H1 (cell line): ENCODE results near the gene IP6K3. TPM values are rescaled to one million over a fixed set of nuclear protein-coding genes. Genes with fewer than 3 reads are reported as not detected.

Source experiments
- BCL11A ChIP-seq, 2 experiments: IDR thresholded peaks; one replicate each; pipeline ENCODE4 v1.6.1; 2011; ENCODE audit warnings: low read depth in 2 of 2, low read length in 2 of 2, mild to moderate bottlenecking in 2 of 2
- FOSL1 ChIP-seq: IDR thresholded peaks from 2 replicates; pipeline ENCODE4 v1.6.1; 2011; ENCODE audit warnings: mild to moderate bottlenecking, low read depth, low read length, moderate library complexity; ENCODE audit not compliant: insufficient read depth
- KDM4A ChIP-seq: IDR thresholded peaks from one replicate; pipeline ENCODE4 v1.7.1; 2012; ENCODE audit warnings: low read depth, mild to moderate bottlenecking, moderate library complexity, low read length, inconsistent platforms; ENCODE audit not compliant: severe bottlenecking
- SRF ChIP-seq: IDR thresholded peaks from 2 replicates; pipeline ENCODE4 v1.6.1; 2011; ENCODE audit warnings: mild to moderate bottlenecking, low read depth, low read length, moderate library complexity
- TCF12 ChIP-seq: IDR thresholded peaks from 2 replicates; pipeline ENCODE4 v1.6.1; 2011; ENCODE audit warnings: low read depth, mild to moderate bottlenecking, low read length
- polyA plus RNA-seq, 7 experiments: library from polyadenylated mRNA; depleted of rRNA in 3 of 7; stranded (reverse) in 5 of 7; unstranded in 2 of 7; fragments of >200 nt in 5 of 7; fragments of 200-250 nt in 2 of 7; gene quantifications; 1 replicate in 5 of 7; 2 replicates in 1 of 7; 4 replicates in 1 of 7; pipeline versions ENCODE4 v1.2.1 to v1.2.3, GENCODE V29; 2011 to 2013; ENCODE audit warnings: missing spikeins in 2 of 7, mixed read lengths in 2 of 7
- total RNA-seq: library from RNA; stranded (reverse); fragmentation: NEBNext Ultra II Directional; extraction: Animal tissue kit (Norgen Biotek cat#: 25700); gene quantifications from 2 replicates; pipeline ENCODE4 v1.2.1, GENCODE V29; 2021

IP6K3 gene
- total and polyA plus RNA-seq, 2 of the 8 experiments (the other 6 are each of a cell fraction or from before 2014, with no cell fraction given) = 0.22 to 0.73 TPM

DNA sequence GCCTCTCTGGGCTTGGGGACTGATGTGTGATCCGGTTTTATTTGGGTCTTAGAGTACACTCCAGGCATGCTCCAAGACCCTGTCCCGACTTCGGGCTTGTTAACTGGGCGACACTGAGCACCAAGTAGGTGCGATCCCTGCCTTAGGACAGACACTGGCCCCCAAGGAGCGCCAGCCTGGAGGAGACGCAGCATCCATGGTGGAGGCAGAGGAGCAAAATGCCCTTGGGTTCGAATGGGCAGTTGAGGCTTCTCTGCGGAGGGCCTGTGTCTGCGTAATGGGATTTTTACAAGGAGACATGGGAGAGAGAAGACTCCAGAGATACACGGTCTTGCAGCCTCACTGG is 42.8 kb upstream of the IP6K3 start (continued):
- TF ChIP-seq KDM4A (no peak), FOSL1 (no peak), SRF (no peak), TCF12 (no peak), BCL11A (IDR thresholded peaks at IDR 0.05; ENCODE audit: low read depth in 2 of 2, low read length in 2 of 2) (no peak)
